ENCODE measurements around the gene BLID. TPM values are rescaled to one million over a fixed set of nuclear protein-coding genes. Genes with fewer than 3 reads are reported as not detected.

BLID gene
- total RNA-seq, 2 experiments from 2014 or later = not detected

DNA sequence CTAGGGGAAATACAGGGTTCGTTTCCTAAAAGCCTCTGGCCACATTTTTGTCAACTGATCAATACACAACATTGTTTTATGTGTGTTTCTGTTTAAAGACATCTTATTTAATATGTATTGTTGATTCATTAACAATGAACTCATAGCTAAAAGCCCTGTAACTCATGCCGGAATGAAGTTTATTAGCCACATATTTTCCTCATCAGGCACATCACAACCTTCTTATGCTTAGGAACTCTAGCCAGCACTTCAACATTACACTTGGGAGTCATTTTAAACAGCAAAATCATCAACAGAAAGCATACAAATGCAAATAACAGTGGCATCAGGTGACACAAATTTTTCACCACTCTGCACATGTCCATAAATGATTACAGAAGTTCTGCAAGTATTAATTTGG lies 15.1 kb upstream of the BLID start:
- Mint-ChIP-seq H3K9me3 (no peaks in the 10 kb centered on the region), H3K36me3 (no peaks in the 10 kb centered on the region), H3K27ac (no peak overlapping the region), H3K4me3 (no peak overlapping the region), H3K27me3 (peaks cover 2% of the 10 kb centered on the region), H3K4me1 (ENCODE audit: low read depth) (no peaks in the 10 kb centered on the region)
- intact Hi-C loops (cut with micrococcal nuclease) = no loop called here
- POLR2A ChIA-PET = no interaction called here
- no peak for DNase-seq
- CTCF ChIA-PET = no interaction called here

- DNase-seq = no peak
- peaks cover 2% of the 10 kb centered on the region for H3K27me3 Mint-ChIP-seq
- POLR2A ChIA-PET = no interaction called here
- H3K4me1 Mint-ChIP-seq (ENCODE audit: low read depth) = no peaks in the 10 kb centered on the region
- no peaks in the 10 kb centered on the region for H3K9me3 Mint-ChIP-seq
- CTCF ChIA-PET = interaction anchor here (1.1 kb wide), 1 partner anchor 74 kb away, joined by 3 read pairs; no protein-coding TSS in a partner anchor
- no peak overlapping the region for H3K27ac Mint-ChIP-seq
- no peaks in the 10 kb centered on the region for H3K36me3 Mint-ChIP-seq
- no peak overlapping the region for H3K4me3 Mint-ChIP-seq
- intact Hi-C loops (cut with micrococcal nuclease) = no loop called here
These were observed 12.1 kb upstream of the BLID start for GRCh38 chr11:122128146-122128545.

GRCh38 chr11:122127020-122127419 lies 11.0 kb upstream of the BLID start:
- CTCF ChIA-PET = no interaction called here
- no peak overlapping the region for H3K4me3 Mint-ChIP-seq

GRCh38 chr11:122126024-122126688 lies 10.1 kb upstream of the BLID start:
- Mint-ChIP-seq H3K27me3 (peaks cover 2% of the 10 kb centered on the region), H3K4me3 (no peak overlapping the region), H3K9me3 (no peaks in the 10 kb centered on the region), H3K36me3 (no peaks in the 10 kb centered on the region), H3K4me1 (ENCODE audit: low read depth) (no peaks in the 10 kb centered on the region), H3K27ac (no peak overlapping the region)
- intact Hi-C loops (cut with micrococcal nuclease) = no loop called here
- CTCF ChIA-PET = no interaction called here
- POLR2A ChIA-PET = no interaction called here
- DNase-seq = no peak

More at GRCh38 chr11:122127020-122127419, 11.0 kb upstream of the BLID start:
- Mint-ChIP-seq H3K27me3 (peaks cover 2% of the 10 kb centered on the region), H3K27ac (no peak overlapping the region), H3K9me3 (no peaks in the 10 kb centered on the region), H3K4me1 (ENCODE audit: low read depth) (no peaks in the 10 kb centered on the region), H3K36me3 (no peaks in the 10 kb centered on the region)
- intact Hi-C loops (cut with micrococcal nuclease) = no loop called here
- POLR2A ChIA-PET = no interaction called here
- DNase-seq = no peak

- Mint-ChIP-seq H3K4me1 (ENCODE audit: low read depth) (no peaks in the 10 kb centered on the region), H3K27ac (no peak overlapping the region), H3K27me3 (peaks cover 2% of the 10 kb centered on the region), H3K9me3 (no peaks in the 10 kb centered on the region), H3K36me3 (no peaks in the 10 kb centered on the region), H3K4me3 (no peak overlapping the region)
- ChIA-PET CTCF (no interaction called here), POLR2A (no interaction called here)
- no peak for DNase-seq
- intact Hi-C loops (cut with micrococcal nuclease) = no loop called here
These were observed 7.4 kb upstream of the BLID start for GRCh38 chr11:122123263-122123929.

GRCh38 chr11:122122179-122122578 lies 6.2 kb upstream of the BLID start:
- H3K27me3 Mint-ChIP-seq = peaks cover 1% of the 10 kb centered on the region
- H3K4me3 Mint-ChIP-seq = no peak overlapping the region
- no peaks in the 10 kb centered on the region for H3K36me3 Mint-ChIP-seq
- no peaks in the 10 kb centered on the region for H3K4me1 Mint-ChIP-seq (ENCODE audit: low read depth)
- H3K9me3 Mint-ChIP-seq = no peaks in the 10 kb centered on the region
- intact Hi-C loops (cut with micrococcal nuclease) = no loop called here
- ChIA-PET POLR2A (no interaction called here), CTCF (no interaction called here)
- no peak overlapping the region for H3K27ac Mint-ChIP-seq
- DNase-seq = no peak

DNA sequence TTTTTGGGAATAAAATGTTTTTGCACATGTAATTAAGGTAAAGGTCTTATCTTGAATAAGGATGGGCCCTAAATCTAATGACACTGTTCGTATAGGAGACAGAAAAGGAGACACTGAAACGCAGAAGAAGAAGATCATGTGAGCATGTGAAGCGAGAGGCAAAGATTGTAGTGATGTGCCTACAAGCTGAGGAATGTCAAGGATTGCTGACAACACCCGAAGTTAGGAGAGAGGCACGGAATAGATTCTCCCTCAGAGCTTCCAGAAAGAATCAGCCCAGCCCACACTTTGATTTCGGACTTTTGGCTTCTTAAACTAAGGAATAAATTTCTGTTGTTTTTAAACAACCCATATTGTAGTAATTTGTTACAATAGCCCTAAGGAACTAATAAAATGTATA lies 4.1 kb upstream of the BLID start:
- no peak for DNase-seq
- H3K36me3 Mint-ChIP-seq = no peaks in the 10 kb centered on the region

GRCh38 chr11:122116591-122116990 lies 576 bp upstream of the BLID start:
- ChIA-PET CTCF (no interaction called here), POLR2A (no interaction called here)
- Mint-ChIP-seq H3K27me3 (peaks cover 1% of the 10 kb centered on the region), H3K27ac (no peak overlapping the region), H3K9me3 (no peaks in the 10 kb centered on the region), H3K4me3 (no peak overlapping the region), H3K36me3 (no peaks in the 10 kb centered on the region), H3K4me1 (ENCODE audit: low read depth) (no peaks in the 10 kb centered on the region)
- DNase-seq = no peak
- intact Hi-C loops (cut with micrococcal nuclease) = no loop called here

More for the DNA sequence above, 4.1 kb upstream of the BLID start:
- H3K27me3 Mint-ChIP-seq = peaks cover 1% of the 10 kb centered on the region
- POLR2A ChIA-PET = no interaction called here
- H3K4me3 Mint-ChIP-seq = no peak overlapping the region
- H3K9me3 Mint-ChIP-seq = no peaks in the 10 kb centered on the region
- intact Hi-C loops (cut with micrococcal nuclease) = no loop called here
- CTCF ChIA-PET = no interaction called here
- no peak overlapping the region for H3K27ac Mint-ChIP-seq
- no peaks in the 10 kb centered on the region for H3K4me1 Mint-ChIP-seq (ENCODE audit: low read depth)

- ChIA-PET POLR2A (no interaction called here), CTCF (no interaction called here)
- no peak overlapping the region for H3K27ac Mint-ChIP-seq
- H3K36me3 Mint-ChIP-seq = no peaks in the 10 kb centered on the region
- H3K4me3 Mint-ChIP-seq = no peak overlapping the region
- peaks cover 1% of the 10 kb centered on the region for H3K27me3 Mint-ChIP-seq
- intact Hi-C loops (cut with micrococcal nuclease) = no loop called here
- no peak for DNase-seq
- no peaks in the 10 kb centered on the region for H3K4me1 Mint-ChIP-seq (ENCODE audit: low read depth)
- no peaks in the 10 kb centered on the region for H3K9me3 Mint-ChIP-seq
These were observed 1.0 kb downstream of the BLID start for GRCh38 chr11:122114976-122115375.

- peaks cover 1% of the 10 kb centered on the region for H3K27me3 Mint-ChIP-seq
- no peak for DNase-seq
- ChIA-PET POLR2A (no interaction called here), CTCF (no interaction called here)
- H3K4me1 Mint-ChIP-seq (ENCODE audit: low read depth) = no peaks in the 10 kb centered on the region
- H3K36me3 Mint-ChIP-seq = no peaks in the 10 kb centered on the region
- H3K4me3 Mint-ChIP-seq = no peak overlapping the region
- no peak overlapping the region for H3K27ac Mint-ChIP-seq
- intact Hi-C loops (cut with micrococcal nuclease) = no loop called here
- H3K9me3 Mint-ChIP-seq = no peaks in the 10 kb centered on the region
These were observed 1.9 kb downstream of the BLID start for GRCh38 chr11:122113836-122114825.

DNA sequence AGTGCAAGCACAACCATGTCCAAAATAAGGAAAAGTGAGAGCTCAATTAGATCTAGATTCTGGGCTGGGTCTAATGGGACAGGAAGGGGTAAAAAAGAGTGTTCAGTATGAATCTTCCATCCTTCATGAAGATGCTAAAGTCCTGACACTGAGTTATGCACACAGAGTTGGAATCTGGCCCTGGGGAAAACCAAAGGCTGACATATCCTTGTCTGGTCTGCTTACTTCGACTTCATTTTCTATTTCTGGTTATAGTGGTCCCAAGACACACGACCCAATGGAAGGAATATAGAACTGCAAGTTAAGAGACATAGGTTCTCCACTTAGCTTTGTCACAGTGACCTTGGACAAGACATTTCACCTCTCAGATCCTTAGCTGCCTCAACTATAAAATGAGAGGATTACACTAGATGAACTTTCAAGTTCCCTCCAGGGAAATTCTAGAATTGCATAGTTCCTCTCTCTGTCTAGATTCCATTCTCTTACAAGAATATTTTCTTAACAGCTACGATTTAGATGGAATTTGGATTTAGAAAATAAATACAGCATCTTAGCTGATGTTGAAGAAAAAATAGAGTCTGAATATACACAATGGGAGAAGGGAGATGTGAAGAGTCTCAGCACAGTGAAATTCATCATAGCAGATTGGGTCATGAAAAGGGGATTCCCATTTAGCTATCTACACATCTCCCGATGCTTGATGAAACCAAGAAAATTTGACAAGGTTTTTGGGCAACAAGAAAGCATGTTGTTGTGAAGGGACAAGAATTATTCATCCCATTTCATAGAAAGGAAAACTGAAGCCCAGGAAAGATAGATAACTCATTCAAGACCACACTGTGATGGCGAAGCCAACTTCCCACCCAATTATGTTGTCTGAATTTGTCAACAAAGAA lies 3.3 kb downstream of the BLID start:
- Mint-ChIP-seq H3K27me3 (no peaks in the 10 kb centered on the region), H3K4me3 (no peak overlapping the region)
- CTCF ChIA-PET = no interaction called here

DNA sequence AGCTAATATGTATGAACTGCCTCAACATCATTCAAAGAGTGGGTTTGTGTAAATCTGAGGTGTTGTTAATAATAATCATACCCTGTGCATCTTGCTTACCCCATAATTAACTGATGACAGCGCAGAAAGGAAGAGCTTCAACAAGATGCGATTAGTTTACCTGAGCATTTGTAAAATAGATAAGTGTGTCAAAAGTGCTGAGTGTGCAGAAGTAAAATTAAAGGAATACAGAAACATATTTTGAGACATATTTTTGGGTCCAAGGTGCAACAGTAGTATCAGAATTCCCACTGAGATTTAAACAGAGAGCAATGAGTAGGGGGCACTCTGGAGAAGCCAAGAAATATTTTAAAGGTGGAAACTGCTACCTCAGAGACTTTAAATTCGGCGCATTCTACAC lies 6.1 kb downstream of the BLID start:
- Mint-ChIP-seq H3K4me1 (ENCODE audit: low read depth) (no peaks in the 10 kb centered on the region), H3K9me3 (no peaks in the 10 kb centered on the region), H3K27me3 (peaks cover 5% of the 10 kb centered on the region), H3K36me3 (no peaks in the 10 kb centered on the region), H3K27ac (no peak overlapping the region), H3K4me3 (no peak overlapping the region)
- POLR2A ChIA-PET = no interaction called here
- intact Hi-C loops (cut with micrococcal nuclease) = loop anchor here (2.0 to 10.0 kb wide), 3 partner anchors 93 to 795 kb away; no protein-coding TSS in a partner anchor
- CTCF ChIA-PET = interaction anchor here (0.8 kb wide), 1 partner anchor 395 kb away, joined by 3 read pairs; no protein-coding TSS in a partner anchor
- no peak for DNase-seq

More for the DNA sequence above, 3.3 kb downstream of the BLID start:
- POLR2A ChIA-PET = no interaction called here
- Mint-ChIP-seq H3K4me1 (ENCODE audit: low read depth) (no peaks in the 10 kb centered on the region), H3K27ac (no peak overlapping the region), H3K36me3 (no peaks in the 10 kb centered on the region), H3K9me3 (no peaks in the 10 kb centered on the region)
- intact Hi-C loops (cut with micrococcal nuclease) = no loop called here
- DNase-seq = no peak
